ENCODE results near the gene ETFA. TPM values are rescaled to one million over a fixed set of nuclear protein-coding genes. Genes with fewer than 3 reads are reported as not detected.

The ETFA gene
- total and polyA plus RNA-seq, 11 donors: 210 to 536 (median 309) TPM

DNA sequence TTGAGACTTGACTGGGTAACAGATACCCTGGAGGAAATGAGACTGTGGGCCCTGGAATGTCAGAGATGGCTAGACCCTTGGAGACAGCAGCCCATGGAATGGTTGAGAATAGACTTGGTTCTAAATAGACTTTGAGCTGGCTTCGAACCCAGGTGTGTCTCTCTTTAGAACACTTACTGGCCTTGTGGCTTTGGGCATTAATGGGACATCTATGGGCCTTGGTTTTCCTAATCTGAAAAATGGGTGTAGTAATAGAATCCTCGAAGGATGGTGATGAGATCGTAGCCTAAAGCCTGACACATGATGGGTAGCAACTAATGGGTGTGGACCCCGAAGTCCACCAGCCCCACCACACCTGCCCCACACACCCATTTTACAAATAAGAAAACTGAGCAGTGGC, 132.2 kb downstream of the ETFA start:
- ATAC-seq (no peak), DNase-seq (no peak)
- Histone ChIP-seq H3K27ac (no peak overlapping the region), H3K4me1 (peaks cover 0 to 19% (median 13%) of the 10 kb centered on the region in 12 donors), H3K36me3 (no peaks in the 10 kb centered on the region), H3K27me3 (peaks cover 0 to 16% (median 0%) of the 10 kb centered on the region in 9 donors), H3K9me3 (no peaks in the 10 kb centered on the region), H3K4me3 (no peak overlapping the region)
- 83 to 93% (median 88%) methylated on average over 4 of the region's 4 CpGs for WGBS, 4 donors
- TF ChIP-seq, protein P1, sequence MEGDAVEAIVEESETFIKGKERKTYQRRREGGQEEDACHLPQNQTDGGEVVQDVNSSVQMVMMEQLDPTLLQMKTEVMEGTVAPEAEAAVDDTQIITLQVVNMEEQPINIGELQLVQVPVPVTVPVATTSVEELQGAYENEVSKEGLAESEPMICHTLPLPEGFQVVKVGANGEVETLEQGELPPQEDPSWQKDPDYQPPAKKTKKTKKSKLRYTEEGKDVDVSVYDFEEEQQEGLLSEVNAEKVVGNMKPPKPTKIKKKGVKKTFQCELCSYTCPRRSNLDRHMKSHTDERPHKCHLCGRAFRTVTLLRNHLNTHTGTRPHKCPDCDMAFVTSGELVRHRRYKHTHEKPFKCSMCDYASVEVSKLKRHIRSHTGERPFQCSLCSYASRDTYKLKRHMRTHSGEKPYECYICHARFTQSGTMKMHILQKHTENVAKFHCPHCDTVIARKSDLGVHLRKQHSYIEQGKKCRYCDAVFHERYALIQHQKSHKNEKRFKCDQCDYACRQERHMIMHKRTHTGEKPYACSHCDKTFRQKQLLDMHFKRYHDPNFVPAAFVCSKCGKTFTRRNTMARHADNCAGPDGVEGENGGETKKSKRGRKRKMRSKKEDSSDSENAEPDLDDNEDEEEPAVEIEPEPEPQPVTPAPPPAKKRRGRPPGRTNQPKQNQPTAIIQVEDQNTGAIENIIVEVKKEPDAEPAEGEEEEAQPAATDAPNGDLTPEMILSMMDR (IDR thresholded peaks at IDR 0.05): no peak
- TF ChIP-seq POLR2A (IDR thresholded peaks at IDR 0.05): no peak
- intact Hi-C loops (cut with DNase I): no loop called here

DNA sequence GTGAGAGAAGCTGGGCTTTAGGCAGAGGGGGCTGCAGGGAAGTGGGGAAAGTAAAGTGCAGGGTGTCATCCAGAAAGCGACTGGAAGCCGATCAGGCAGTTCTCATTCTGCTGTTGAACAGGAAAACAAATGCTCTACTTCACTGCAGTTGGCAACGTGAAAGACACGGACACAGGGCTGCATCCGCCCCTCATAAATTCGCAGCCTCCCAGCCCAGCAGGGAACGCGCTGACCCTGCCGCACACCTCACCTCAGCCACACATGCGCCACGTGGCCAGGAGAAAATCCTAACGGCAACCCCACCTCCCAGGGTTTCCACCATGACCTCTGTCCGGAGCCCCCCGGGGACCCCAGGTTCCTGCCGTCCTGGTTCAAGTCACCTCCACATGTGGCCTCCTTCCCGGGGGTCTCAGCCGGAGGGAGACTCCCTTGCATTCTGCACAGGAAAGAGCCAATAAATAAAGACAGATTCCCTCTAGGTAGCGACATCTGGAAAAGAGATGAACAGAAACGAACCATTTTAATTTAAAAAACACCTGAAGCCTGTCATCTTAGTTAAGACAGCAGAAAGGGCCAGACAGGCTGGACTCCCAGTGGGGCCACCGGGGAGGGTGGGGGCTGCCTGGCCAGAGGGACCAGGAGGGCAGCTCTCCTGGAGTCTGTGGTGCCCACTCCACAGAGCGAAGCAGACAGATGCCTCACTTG, 132.8 kb downstream of the ETFA start:
- no peaks in the 10 kb centered on the region for H3K36me3 ChIP-seq
- WGBS, 4 donors: 31 to 49% (median 41%) methylated on average over 20 to 21 of the region's 21 CpGs
- H3K4me3 ChIP-seq: no peak overlapping the region
- H3K27me3 ChIP-seq: peaks cover 0 to 16% (median 0%) of the 10 kb centered on the region in 9 donors
- intact Hi-C loops (cut with DNase I): no loop called here
- no peaks in the 10 kb centered on the region for H3K9me3 ChIP-seq
- TF ChIP-seq, protein P1 (IDR thresholded peaks at IDR 0.05): no peak
- TF ChIP-seq POLR2A (IDR thresholded peaks at IDR 0.05): no peak
- peaks cover 0 to 19% (median 13%) of the 10 kb centered on the region in 12 donors for H3K4me1 ChIP-seq
- DNase-seq (peak in 1 of 5 donors; percentile 40), ATAC-seq (no peak)
- H3K27ac ChIP-seq: peak overlapping the region in 4 of 12 donors; percentile 24 to 77 (median 39)

DNA sequence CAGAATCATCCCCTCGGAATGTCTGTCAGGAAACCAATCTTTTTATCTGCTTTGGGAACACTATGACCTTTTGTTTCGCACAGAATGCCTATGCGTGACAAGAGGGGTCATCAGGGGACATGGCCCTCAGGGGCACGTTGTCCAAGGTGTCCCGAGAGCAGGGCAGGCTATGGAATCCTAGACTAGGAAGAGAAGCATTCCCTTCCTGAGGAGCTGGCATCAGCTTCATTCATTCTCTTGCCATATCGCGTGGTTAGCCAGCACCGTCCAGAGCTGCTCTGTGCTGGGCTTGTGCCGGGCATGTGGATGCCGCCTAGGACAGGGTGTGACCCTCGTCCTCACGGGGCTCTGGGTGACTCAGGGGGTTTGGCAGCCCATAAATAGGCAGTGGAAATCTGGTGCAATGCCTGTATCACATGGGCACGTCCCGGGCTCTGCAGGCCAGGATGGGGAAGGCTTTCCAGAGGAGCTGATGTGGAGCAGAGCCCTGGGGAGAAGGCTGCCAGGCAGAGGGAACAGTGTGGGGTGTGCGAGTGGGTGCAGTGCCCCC, 133.7 kb downstream of the ETFA start:
- intact Hi-C loops (cut with DNase I): no loop called here
- H3K4me1 ChIP-seq: peaks cover 0 to 23% (median 13%) of the 10 kb centered on the region in 12 donors
- ATAC-seq (peak; percentile 87 to 91 (median 90)), DNase-seq (peak; percentile 39 to 88 (median 76))
- no peak overlapping the region for H3K4me3 ChIP-seq
- WGBS, 4 donors: 22 to 41% (median 33%) methylated on average over 10 to 15 of the region's 15 CpGs
- peak overlapping the region in 6 of 12 donors; percentile 8 to 77 (median 34) for H3K27ac ChIP-seq
- peaks cover 0 to 16% (median 0%) of the 10 kb centered on the region in 9 donors for H3K27me3 ChIP-seq
- TF ChIP-seq, protein P1 (IDR thresholded peaks at IDR 0.05): no peak
- no peak for TF ChIP-seq POLR2A (IDR thresholded peaks at IDR 0.05)
- no peaks in the 10 kb centered on the region for H3K9me3 ChIP-seq
- no peaks in the 10 kb centered on the region for H3K36me3 ChIP-seq

DNA sequence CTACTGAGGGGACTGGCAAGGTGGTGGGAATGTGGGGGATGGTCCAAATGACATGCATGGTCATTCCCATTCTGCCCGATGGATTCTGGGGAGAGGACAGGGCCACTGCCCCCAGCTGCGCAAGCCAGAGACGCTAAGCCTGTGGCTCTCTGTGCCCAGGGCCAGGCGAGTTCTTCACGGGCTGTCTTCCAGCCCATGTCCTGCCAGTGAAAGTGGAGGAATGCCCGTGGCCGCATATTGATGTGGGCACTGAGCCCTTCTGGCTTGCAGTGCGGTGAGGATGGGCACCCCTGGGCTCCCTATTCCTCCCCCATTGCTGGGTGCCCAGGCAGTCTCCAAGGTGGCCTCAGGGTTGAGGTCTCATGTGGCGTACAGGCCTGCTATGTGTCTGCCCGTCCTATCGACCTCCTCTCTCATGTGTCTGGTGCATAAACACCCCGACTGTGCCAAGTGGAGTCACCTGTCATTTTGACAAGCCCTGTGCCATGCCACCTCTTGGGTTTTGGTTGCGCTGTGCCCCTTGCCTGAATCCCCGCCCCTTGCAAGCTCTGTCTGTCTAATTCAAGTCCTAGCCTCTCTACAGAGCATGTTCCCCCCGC, 134.7 kb downstream of the ETFA start:
- intact Hi-C loops (cut with DNase I): no loop called here
- peak overlapping the region in 1 of 12 donors; percentile 77 for H3K27ac ChIP-seq
- ATAC-seq (peak in 1 of 4 donors; percentile 17), DNase-seq (peak in 1 of 5 donors; percentile 34)
- no peaks in the 10 kb centered on the region for H3K9me3 ChIP-seq
- 89 to 96% (median 92%) methylated on average over 8 to 15 of the region's 15 CpGs for WGBS, 4 donors
- TF ChIP-seq, protein P1 (IDR thresholded peaks at IDR 0.05): no peak
- no peak for TF ChIP-seq POLR2A (IDR thresholded peaks at IDR 0.05)
- H3K27me3 ChIP-seq: peaks cover 0 to 16% (median 0%) of the 10 kb centered on the region in 9 donors
- no peaks in the 10 kb centered on the region for H3K36me3 ChIP-seq
- H3K4me3 ChIP-seq: no peak overlapping the region
- H3K4me1 ChIP-seq: peaks cover 0 to 23% (median 13%) of the 10 kb centered on the region in 12 donors
